A549 (cell line): ENCODE measurements around the gene MAST2. TPM values are rescaled to one million over a fixed set of nuclear protein-coding genes. Genes with fewer than 3 reads are reported as not detected.
A peak's percentile ranks its signal among the peaks of the same experiment; 100 is the strongest.

Experiments used
- ATAC-seq, 2 experiments: fragments of 200-7000 bp in 1 of 2; fragments of >200 bp in 1 of 2; cut with Nextera tagmentation in 1 of 2; cut with Tn5 transposase in 1 of 2; 3 replicates each; pipeline versions ENCODE4 v1.8.0 to v1.9.1; 2018 to 2020; ENCODE audit warnings: mild to moderate bottlenecking in 1 of 2, moderate library complexity in 1 of 2
- CTCF ChIA-PET: fragments of 300-600 bp; sonication (Branson Sonifier 250); formaldehyde crosslinking; extraction: SDS; loops from one replicate; lab custom pipeline; 2021; ENCODE audit warnings: antibody characterized with exemption, inconsistent platforms; lab: Yijun Ruan, JAX
- POLR2A ChIA-PET: fragments of 350-600 bp; formaldehyde crosslinking; extraction: SDS; loops from one replicate; lab custom pipeline; 2021; ENCODE audit warnings: antibody characterized with exemption, inconsistent platforms; lab: Yijun Ruan, JAX
- DNase-seq, 2 experiments: peaks; one replicate each; pipeline versions ENCODE4 v3.0.0 to v3.0.0-alpha.2; 2011 to 2016; ENCODE audit warnings: low read depth in 1 of 2, low spot score in 1 of 2
- FAIRE-seq: peaks from 2 replicates; lab custom pipeline; 2011; peaks lifted over from hg19 to GRCh38; lab: Jason Lieb, UNC
- H3K27ac ChIP-seq, 2 experiments: fragments of >200 bp; sonication (Bioruptor Twin); formaldehyde crosslinking; 3 replicates each; pipeline ENCODE4 v1.5.1; 2016 to 2017
- H3K4me1 ChIP-seq: fragments of >200 bp; sonication (Bioruptor Twin); formaldehyde crosslinking; 3 replicates; pipeline ENCODE4 v1.6.1; 2016
- H3K4me2 ChIP-seq: fragments of >200 bp; sonication (Bioruptor Twin); formaldehyde crosslinking; 3 replicates; pipeline ENCODE4 v1.6.1; 2016
- H3K4me3 ChIP-seq: fragments of >200 bp; sonication (Bioruptor Twin); formaldehyde crosslinking; 3 replicates; pipeline ENCODE4 v1.5.1; 2016
- H3K9me3 ChIP-seq: fragments of >200 bp; sonication (Bioruptor Twin); formaldehyde crosslinking; 3 replicates; pipeline ENCODE4 v1.6.1; 2016
- ATOH8 ChIP-seq: fragments of 250-450 bp; sonication (Bioruptor Pico); IDR thresholded peaks from 2 replicates; pipeline ENCODE4 v1.5.0; 2020; ENCODE audit warnings: low read depth, mild to moderate bottlenecking, moderate library complexity
- CTCF ChIP-seq: fragments of >200 bp; sonication (Bioruptor Twin); formaldehyde crosslinking; IDR thresholded peaks from 3 replicates; pipeline ENCODE4 v1.5.1; 2016
- EHF ChIP-seq: fragments of 250-450 bp; sonication (Bioruptor Pico); IDR thresholded peaks from 2 replicates; pipeline ENCODE4 v1.5.0; 2020; ENCODE audit warnings: mild to moderate bottlenecking
- EHMT2 ChIP-seq: fragments of 200-600 bp; sonication (generic); IDR thresholded peaks from 2 replicates; pipeline ENCODE4 v1.6.1; 2016; ENCODE audit warnings: antibody characterized with exemption, low read depth, mild to moderate bottlenecking, moderate library complexity
- ELK1 ChIP-seq: fragments of 150-350 bp; IDR thresholded peaks from 2 replicates; pipeline ENCODE4 v1.6.1; 2014; ENCODE audit warnings: low read depth, mild to moderate bottlenecking, low read length
- EP300 ChIP-seq, 2 experiments: fragments of >200 bp; sonication (Bioruptor Twin); formaldehyde crosslinking; IDR thresholded peaks; 2 replicates in 1 of 2; 3 replicates in 1 of 2; pipeline ENCODE4 v1.6.1; 2016 to 2017
- ESRRA ChIP-seq: fragments of 150-350 bp; IDR thresholded peaks from 2 replicates; pipeline ENCODE4 v1.6.1; 2014; ENCODE audit warnings: mild to moderate bottlenecking, low read length, borderline replicate concordance
- FOSL2 ChIP-seq, 2 experiments: fragments of 450-650 bp in 1 of 2; fragments of >200 bp in 1 of 2; sonication (Bioruptor Twin) in 1 of 2; formaldehyde crosslinking; IDR thresholded peaks; 2 replicates each; pipeline versions ENCODE4 v1.5.0 to v1.6.1; 2016 to 2020; ENCODE audit warnings: mild to moderate bottlenecking in 1 of 2, moderate library complexity in 1 of 2
- FOXS1 ChIP-seq: fragments of 250-450 bp; sonication (Bioruptor Pico); IDR thresholded peaks from 2 replicates; pipeline ENCODE4 v1.5.0; 2020; ENCODE audit warnings: mild to moderate bottlenecking, moderate library complexity
- GATA3 ChIP-seq: IDR thresholded peaks from 2 replicates; pipeline ENCODE4 v1.6.1; 2012; ENCODE audit warnings: borderline replicate concordance
- HEYL ChIP-seq: fragments of 250-450 bp; sonication (Bioruptor Pico); IDR thresholded peaks from 2 replicates; pipeline ENCODE4 v1.8.0; 2021; ENCODE audit warnings: mild to moderate bottlenecking, moderate library complexity
- HMGXB4 ChIP-seq: fragments of 250-450 bp; sonication (Bioruptor Pico); IDR thresholded peaks from 2 replicates; pipeline ENCODE4 v1.5.0; 2021; ENCODE audit warnings: mild to moderate bottlenecking, moderate library complexity, borderline replicate concordance
- HOXA7 ChIP-seq: fragments of 250-450 bp; sonication (Bioruptor Pico); IDR thresholded peaks from 2 replicates; pipeline ENCODE4 v1.5.0; 2020; ENCODE audit warnings: mild to moderate bottlenecking, moderate library complexity
- HOXB13 ChIP-seq: fragments of 250-450 bp; sonication (Bioruptor Pico); IDR thresholded peaks from 2 replicates; pipeline ENCODE4 v1.5.0; 2020; ENCODE audit warnings: low read depth, mild to moderate bottlenecking, moderate library complexity
- MAFK ChIP-seq: fragments of 450-650 bp; IDR thresholded peaks from 2 replicates; pipeline ENCODE4 v1.6.1; 2014; ENCODE audit not compliant: partially characterized antibody
- MAX ChIP-seq: IDR thresholded peaks from 2 replicates; pipeline ENCODE4 v1.6.1; 2012
- RAD21 ChIP-seq, 2 experiments: fragments of >200 bp in 1 of 2; sonication (Bioruptor Twin) in 1 of 2; formaldehyde crosslinking in 1 of 2; IDR thresholded peaks in 1 of 2; conservative IDR thresholded peaks in 1 of 2; 2 replicates in 1 of 2; 3 replicates in 1 of 2; pipeline ENCODE4 v1.6.1; 2012 to 2018; ENCODE audit warnings: inconsistent platforms in 1 of 2
- RARB ChIP-seq: fragments of 250-450 bp; sonication (Bioruptor Pico); IDR thresholded peaks from 2 replicates; pipeline ENCODE4 v1.8.0; 2021; ENCODE audit warnings: mild to moderate bottlenecking, moderate library complexity
- RFX5 ChIP-seq: fragments of 450-650 bp; IDR thresholded peaks from 2 replicates; pipeline ENCODE4 v1.7.1; 2014; ENCODE audit warnings: antibody characterized with exemption, mild to moderate bottlenecking, moderate library complexity
- RNF2 ChIP-seq: fragments of 200-600 bp; sonication (generic); IDR thresholded peaks from 2 replicates; pipeline ENCODE4 v1.6.1; 2016; ENCODE audit warnings: low read depth, mild to moderate bottlenecking, antibody characterized with exemption, moderate library complexity, borderline replicate concordance
- TFCP2L1 ChIP-seq: fragments of 250-450 bp; sonication (Bioruptor Pico); IDR thresholded peaks from 2 replicates; pipeline ENCODE4 v1.5.0; 2021; ENCODE audit warnings: mild to moderate bottlenecking
- ZC3H11A ChIP-seq: fragments of 450-650 bp; IDR thresholded peaks from 2 replicates; pipeline ENCODE4 v1.6.1; 2014; ENCODE audit warnings: antibody characterized with exemption, mild to moderate bottlenecking
- ZSCAN20 ChIP-seq: fragments of 250-450 bp; sonication (Bioruptor Pico); IDR thresholded peaks from 2 replicates; pipeline ENCODE4 v1.8.0; 2022; ENCODE audit warnings: mild to moderate bottlenecking, moderate library complexity
- WGBS: methylation state at CpG from one replicate; pipeline ENCODE4 v1.1.6; 2017; ENCODE audit errors: missing lambda C conversion rate; 5-methylcytosine and 5-hydroxymethylcytosine counted together
- polyA plus RNA-seq, 4 experiments: library from polyadenylated mRNA; depleted of rRNA in 3 of 4; stranded (reverse); fragments of >200 nt; fragmentation: RNase III in 1 of 4; extraction: RNeasy Plus Mini Kit Qiagen cat#74134 plus additional on column Dnase treatment in 1 of 4; gene quantifications; 2 replicates in 3 of 4; 3 replicates in 1 of 4; pipeline ENCODE4 v1.2.3, GENCODE V29; 2011 to 2017

The MAST2 gene
- polyA plus RNA-seq, 2 of the 4 experiments (the other 2 are of a cell fraction): 19.3 to 20.5 TPM

GRCh38 chr1:45953934-45954847 is 150.8 kb downstream of the MAST2 start:
- Histone ChIP-seq H3K4me1 (peaks cover 58% of the 10 kb centered on the region), H3K9me3 (no peaks in the 10 kb centered on the region), H3K4me2 (peak overlapping the region; percentile 94), H3K4me3 (peak overlapping the region; percentile 25; the same call in 2 of the 3 replicates), H3K27ac (peak overlapping the region; percentile 97)
- TF ChIP-seq MAFK (peak; percentile 67), MAX (0 out of 2 replicates have a peak, but pooled peaks have one; percentile 32), RAD21 (conservative IDR thresholded peaks at IDR 0.05 in 1 of 2, IDR thresholded peaks at IDR 0.05 in 1 of 2) (0 out of 5 replicates have a peak, but pooled peaks of 1 of the 2 experiments have one; percentile 11), ESRRA (no peak), HOXA7 (CRISPR knock-in tag) (no peak)
- POLR2A ChIA-PET: interaction anchor here (0.6 kb wide), 1 partner anchor 598 kb away, joined by 3 read pairs; no protein-coding TSS in a partner anchor
- CTCF ChIA-PET: no interaction called here
- DNase-seq (peak; percentile 20 to 74), FAIRE-seq (no peak), ATAC-seq (peak; percentile 85 to 90)
- 2% methylated on average over 9 of the region's 9 CpGs for WGBS

GRCh38 chr1:45957684-45958083 is 154.3 kb downstream of the MAST2 start:
- CTCF ChIA-PET: interaction anchor here (1.2 kb wide), 1 partner anchor 12 kb away, joined by 3 read pairs; no protein-coding TSS in a partner anchor
- H3K4me3 ChIP-seq: no peak overlapping the region
- 69% methylated on average over 2 of the region's 2 CpGs for WGBS
- POLR2A ChIA-PET: no interaction called here
- peak overlapping the region; percentile 26; the same call in 2 of the 3 replicates for H3K4me2 ChIP-seq
- peaks cover 43% of the 10 kb centered on the region for H3K4me1 ChIP-seq
- no peak for TF ChIP-seq RARB
- TF ChIP-seq RNF2: no peak
- TF ChIP-seq HEYL: no peak
- TF ChIP-seq EP300 (IDR thresholded peaks at IDR 0.05): no peak
- TF ChIP-seq RFX5: no peak
- no peak for TF ChIP-seq EHF (CRISPR knock-in tag)
- TF ChIP-seq FOXS1: no peak
- TF ChIP-seq ZC3H11A: no peak
- TF ChIP-seq CTCF: no peak
- TF ChIP-seq ELK1: no peak
- TF ChIP-seq HMGXB4 (CRISPR knock-in tag): no peak
- no peak for TF ChIP-seq HOXB13 (CRISPR knock-in tag)
- no peak for TF ChIP-seq ZSCAN20 (CRISPR knock-in tag)
- TF ChIP-seq MAX: no peak
- TF ChIP-seq GATA3: no peak
- TF ChIP-seq FOSL2 (IDR thresholded peaks at IDR 0.05): no peak
- TF ChIP-seq FOSL2 (CRISPR knock-in tag; IDR thresholded peaks at IDR 0.05): no peak
- no peak for TF ChIP-seq TFCP2L1 (CRISPR knock-in tag)
- no peak for TF ChIP-seq EHMT2
- TF ChIP-seq ATOH8 (CRISPR knock-in tag): no peak
- TF ChIP-seq MAFK: no peak
- TF ChIP-seq, all 56 proteins: peak for 0
- DNase-seq (no peak), ATAC-seq (no peak), FAIRE-seq (no peak)
- no peaks in the 10 kb centered on the region for H3K9me3 ChIP-seq
- H3K27ac ChIP-seq: peak overlapping the region; percentile 50 to 71
